Esophagus squamous epithelium (tissue), 5 donors: Measurements from ENCODE around the gene FGF14. TPM values are rescaled to one million over a fixed set of nuclear protein-coding genes. Genes with fewer than 3 reads are reported as not detected.

Source experiments
- DNase-seq: peaks from one replicate; lab custom pipeline; 2025; lab: John Stamatoyannopoulos, UW
- H3K27ac ChIP-seq, 4 donors: fragments of 200-600 bp; sonication (generic); one replicate each; pipeline ENCODE4 v1.5.1; 2016 to 2019; ENCODE audit warnings: mild to moderate bottlenecking in 1 of 4
- H3K27me3 ChIP-seq, 4 donors: fragments of 200-600 bp; sonication (generic); 1 replicate in 3 of 4; 2 replicates in 1 of 4; pipeline versions ENCODE4 v1.5.1 to v1.6.0; 2017 to 2021; ENCODE audit warnings: antibody characterized with exemption in 1 of 4
- H3K36me3 ChIP-seq, 3 donors: fragments of 200-600 bp; sonication (generic); one replicate each; pipeline ENCODE4 v1.5.1; 2016 to 2019
- H3K4me1 ChIP-seq, 3 donors: fragments of 200-600 bp; sonication (generic); one replicate each; pipeline ENCODE4 v1.5.1; 2017 to 2019
- H3K4me3 ChIP-seq, 4 donors: fragments of 200-600 bp; sonication (generic); 1 replicate in 3 of 4; 2 replicates in 1 of 4; pipeline ENCODE4 v1.5.1; 2016 to 2019; ENCODE audit warnings: mild to moderate bottlenecking in 2 of 4, moderate library complexity in 1 of 4
- H3K9me3 ChIP-seq, 3 donors: fragments of 200-600 bp; sonication (generic); one replicate each; pipeline ENCODE4 v1.5.1; 2016 to 2019
- CTCF ChIP-seq, 6 experiments: fragments of 450-650 bp in 4 of 6; fragments of 200-600 bp in 2 of 6; sonication (generic) in 2 of 6; IDR thresholded peaks; one replicate each; pipeline ENCODE4 v1.5.1; 2016 to 2019; ENCODE audit warnings: antibody characterized with exemption in 6 of 6, mild to moderate bottlenecking in 4 of 6, moderate library complexity in 4 of 6
- POLR2A ChIP-seq, 4 donors: fragments of 450-650 bp; IDR thresholded peaks; one replicate each; pipeline ENCODE4 v1.6.1; 2017; ENCODE audit warnings: antibody characterized with exemption in 4 of 4, mild to moderate bottlenecking in 4 of 4, moderate library complexity in 3 of 4
- WGBS, 2 donors: methylation state at CpG; one replicate each; pipeline ENCODE4 v1.1.5; 2018; 5-methylcytosine and 5-hydroxymethylcytosine counted together
- intact Hi-C: fragments of 100-400 bp; cut with DNase I; formaldehyde crosslinking; loops from one replicate; pipeline ENCODE4 v1.15.0; 2022
- total RNA-seq, 4 donors: library from RNA; depleted of rRNA; stranded (reverse); fragments of >200 nt; gene quantifications; one replicate each; pipeline ENCODE4 v1.1.0, GENCODE V29; 2016
- donor health status: DM: yes; HTN: yes; CAD: no.

The FGF14 gene
- total RNA-seq, 4 donors from 2014 or later: 0.11 to 4.2 (median 1.0) TPM

GRCh38 chr13:102311419-102311796 is 90.4 kb downstream of the FGF14 start:
- H3K36me3 ChIP-seq: no peaks in the 10 kb centered on the region
- no peak for DNase-seq
- H3K9me3 ChIP-seq: no peaks in the 10 kb centered on the region
- no peak overlapping the region for H3K4me3 ChIP-seq
- TF ChIP-seq CTCF (IDR thresholded peaks at IDR 0.05) (no peak), POLR2A (IDR thresholded peaks at IDR 0.05) (no peak)
- intact Hi-C loops: no loop called here
- H3K4me1 ChIP-seq: peaks cover 0 to 26% (median 6%) of the 10 kb centered on the region in 3 donors
- WGBS, 2 donors: 61 to 63% methylated on average over 5 of the region's 5 CpGs
- no peaks in the 10 kb centered on the region for H3K27me3 ChIP-seq
- peak overlapping the region in 3 of 4 donors; percentile 32 to 47 (median 45) for H3K27ac ChIP-seq

GRCh38 chr13:102310691-102311418 is 91.0 kb downstream of the FGF14 start:
- no peak for TF ChIP-seq POLR2A (IDR thresholded peaks at IDR 0.05)
- TF ChIP-seq CTCF (IDR thresholded peaks at IDR 0.05): no peak
- H3K27me3 ChIP-seq: no peaks in the 10 kb centered on the region
- no peak overlapping the region for H3K4me3 ChIP-seq
- WGBS, 2 donors: 81 to 84% methylated on average over 4 of the region's 4 CpGs
- H3K4me1 ChIP-seq: peaks cover 0 to 26% (median 6%) of the 10 kb centered on the region in 3 donors
- intact Hi-C loops: no loop called here
- H3K27ac ChIP-seq: peak overlapping the region in 3 of 4 donors; percentile 32 to 47 (median 45)
- no peaks in the 10 kb centered on the region for H3K36me3 ChIP-seq
- no peaks in the 10 kb centered on the region for H3K9me3 ChIP-seq
- DNase-seq: no peak

- 74 to 76% methylated on average over 5 to 9 of the region's 9 CpGs for WGBS, 2 donors
- Histone ChIP-seq H3K27me3 (no peaks in the 10 kb centered on the region), H3K4me1 (peaks cover 0 to 26% (median 6%) of the 10 kb centered on the region in 3 donors), H3K36me3 (no peaks in the 10 kb centered on the region), H3K9me3 (no peaks in the 10 kb centered on the region), H3K4me3 (no peak overlapping the region), H3K27ac (no peak overlapping the region)
- TF ChIP-seq POLR2A (IDR thresholded peaks at IDR 0.05) (no peak), CTCF (IDR thresholded peaks at IDR 0.05) (no peak)
- no peak for DNase-seq
- intact Hi-C loops: no loop called here
These were observed 92.7 kb downstream of the FGF14 start for GRCh38 chr13:102309110-102309509.

- no peaks in the 10 kb centered on the region for H3K36me3 ChIP-seq
- no peaks in the 10 kb centered on the region for H3K4me1 ChIP-seq
- no peak overlapping the region for H3K4me3 ChIP-seq
- H3K9me3 ChIP-seq: no peaks in the 10 kb centered on the region
- no peaks in the 10 kb centered on the region for H3K27me3 ChIP-seq
- intact Hi-C loops: no loop called here
- WGBS, 2 donors: 52 to 64% methylated on average over 1 of the region's 1 CpG
- no peak for DNase-seq
- no peak overlapping the region for H3K27ac ChIP-seq
- TF ChIP-seq POLR2A (IDR thresholded peaks at IDR 0.05) (no peak), CTCF (IDR thresholded peaks at IDR 0.05) (no peak)
These were observed 99.3 kb downstream of the FGF14 start for GRCh38 chr13:102302534-102302933.

- WGBS, 2 donors: 96 to 98% methylated on average over 2 of the region's 2 CpGs
These were observed 101.5 kb downstream of the FGF14 start for GRCh38 chr13:102300379-102300778.

More at GRCh38 chr13:102300379-102300778, 101.5 kb downstream of the FGF14 start:
- Histone ChIP-seq H3K4me3 (no peak overlapping the region), H3K27me3 (no peaks in the 10 kb centered on the region), H3K9me3 (no peaks in the 10 kb centered on the region), H3K27ac (no peak overlapping the region), H3K4me1 (peaks cover 0 to 10% (median 0%) of the 10 kb centered on the region in 3 donors), H3K36me3 (no peaks in the 10 kb centered on the region)
- intact Hi-C loops: no loop called here
- TF ChIP-seq POLR2A (IDR thresholded peaks at IDR 0.05) (no peak), CTCF (IDR thresholded peaks at IDR 0.05) (no peak)
- no peak for DNase-seq
